HUES6 (cell line): ENCODE measurements around the gene DNAJC16.
"Not testable (repeated sequence)": the region's sequence is repeated elsewhere in the genome, so short reads cannot be mapped to it uniquely, and the experiment has no call there.

ENCODE experiments used
- H3K27ac ChIP-seq: 2 replicates; pipeline ENCODE4 v1.7.0; 2013; ENCODE audit warnings: low read depth, mild to moderate bottlenecking, low read length, inconsistent platforms
- H3K27me3 ChIP-seq: 2 replicates; pipeline ENCODE4 v1.6.1; 2013; ENCODE audit warnings: low read length; ENCODE audit not compliant: control insufficient read depth, insufficient read depth
- H3K36me3 ChIP-seq: 2 replicates; pipeline ENCODE4 v1.6.1; 2013; ENCODE audit warnings: low read length; ENCODE audit not compliant: control insufficient read depth, insufficient read depth
- H3K4me1 ChIP-seq: 2 replicates; pipeline ENCODE4 v1.6.1; 2013; ENCODE audit warnings: low read length; ENCODE audit not compliant: control insufficient read depth, insufficient read depth
- H3K4me3 ChIP-seq: 2 replicates; pipeline ENCODE4 v1.5.1; 2013; ENCODE audit warnings: low read depth, low read length
- H3K9ac ChIP-seq: one replicate; pipeline ENCODE4 v1.6.1; 2013; ENCODE audit warnings: mild to moderate bottlenecking, low read length
- H3K9me3 ChIP-seq: 2 replicates; pipeline ENCODE4 v1.6.1; 2013; ENCODE audit warnings: low read depth, low read length; ENCODE audit not compliant: control insufficient read depth, insufficient read depth

Gene DNAJC16

GRCh38 chr1:15526490-15527339 lies at the start of gene DNAJC16:
Gene DNAJC16 (plus strand): TSS chr1:15526848. CDS start chr1:15529106, 2,258 bp downstream.
- Histone ChIP-seq H3K27me3 (no peaks in the 10 kb centered on the region), H3K9me3 (no peaks in the 10 kb centered on the region), H3K36me3 (0 out of 2 replicates have a peak, but pooled peaks cover 4% of the 10 kb centered on the region), H3K4me1 (peaks cover 10% of the 10 kb centered on the region), H3K4me3 (peak within 1 kb of the TSS; percentile 96), H3K9ac (peak within 1 kb of the TSS; percentile 77), H3K27ac (peak within 1 kb of the TSS; percentile 63)

- no peaks in the 10 kb centered on the region for H3K36me3 ChIP-seq
- no peaks in the 10 kb centered on the region for H3K9me3 ChIP-seq
- H3K4me1 ChIP-seq = no peaks in the 10 kb centered on the region
- no peak overlapping the region for H3K4me3 ChIP-seq
- no peak overlapping the region for H3K9ac ChIP-seq
- no peak overlapping the region for H3K27ac ChIP-seq
- no peaks in the 10 kb centered on the region for H3K27me3 ChIP-seq
Measured at GRCh38 chr1:15476927-15477326, 49.7 kb upstream of the DNAJC16 start.

GRCh38 chr1:15477646-15478212 lies 48.9 kb upstream of the DNAJC16 start:
- H3K9me3 ChIP-seq = no peaks in the 10 kb centered on the region
- H3K4me1 ChIP-seq = no peaks in the 10 kb centered on the region
- H3K4me3 ChIP-seq = no peak overlapping the region
- H3K27me3 ChIP-seq = no peaks in the 10 kb centered on the region
- no peaks in the 10 kb centered on the region for H3K36me3 ChIP-seq
- no peak overlapping the region for H3K9ac ChIP-seq
- no peak overlapping the region for H3K27ac ChIP-seq

GRCh38 chr1:15479654-15480347 lies 46.8 kb upstream of the DNAJC16 start:
- H3K4me1 ChIP-seq = no peaks in the 10 kb centered on the region
- H3K4me3 ChIP-seq = no peak overlapping the region
- H3K9ac ChIP-seq = no peak overlapping the region
- H3K27ac ChIP-seq = no peak overlapping the region
- no peaks in the 10 kb centered on the region for H3K36me3 ChIP-seq
- no peaks in the 10 kb centered on the region for H3K27me3 ChIP-seq
- no peaks in the 10 kb centered on the region for H3K9me3 ChIP-seq

GRCh38 chr1:15482455-15482854 lies 44.2 kb upstream of the DNAJC16 start:
- H3K9ac ChIP-seq = not testable (repeated sequence)

GRCh38 chr1:15482983-15483543 lies 43.6 kb upstream of the DNAJC16 start:
- not testable (repeated sequence) for H3K9me3 ChIP-seq, H3K27ac ChIP-seq, H3K9ac ChIP-seq, H3K36me3 ChIP-seq, H3K27me3 ChIP-seq, H3K4me3 ChIP-seq, H3K4me1 ChIP-seq

More at GRCh38 chr1:15482455-15482854, 44.2 kb upstream of the DNAJC16 start:
- H3K4me1 ChIP-seq, H3K36me3 ChIP-seq, H3K9me3 ChIP-seq, H3K27ac ChIP-seq, H3K4me3 ChIP-seq, H3K27me3 ChIP-seq: not testable (repeated sequence)

GRCh38 chr1:15483971-15484370 lies 42.7 kb upstream of the DNAJC16 start:
- Histone ChIP-seq H3K9ac (no peak overlapping the region), H3K9me3 (no peaks in the 10 kb centered on the region), H3K36me3 (no peaks in the 10 kb centered on the region), H3K27me3 (no peaks in the 10 kb centered on the region), H3K4me1 (no peaks in the 10 kb centered on the region), H3K27ac (no peak overlapping the region), H3K4me3 (no peak overlapping the region)

- H3K9me3 ChIP-seq, H3K4me3 ChIP-seq, H3K27ac ChIP-seq, H3K36me3 ChIP-seq, H3K4me1 ChIP-seq, H3K27me3 ChIP-seq, H3K9ac ChIP-seq: not testable (repeated sequence)
Measured at GRCh38 chr1:15484443-15484842, 42.2 kb upstream of the DNAJC16 start.

GRCh38 chr1:15485636-15486035 lies 41.0 kb upstream of the DNAJC16 start:
- Histone ChIP-seq H3K4me3 (no peak overlapping the region), H3K9ac (no peak overlapping the region), H3K36me3 (no peaks in the 10 kb centered on the region), H3K9me3 (no peaks in the 10 kb centered on the region), H3K4me1 (no peaks in the 10 kb centered on the region), H3K27me3 (no peaks in the 10 kb centered on the region), H3K27ac (no peak overlapping the region)

- H3K9ac ChIP-seq, H3K4me3 ChIP-seq, H3K9me3 ChIP-seq, H3K27me3 ChIP-seq, H3K36me3 ChIP-seq, H3K27ac ChIP-seq, H3K4me1 ChIP-seq: not testable (repeated sequence)
Measured at GRCh38 chr1:15486844-15487610, 39.6 kb upstream of the DNAJC16 start.
